Endometrial microvascular endothelial cells (primary cell): Measurements from ENCODE around the gene FTSJ1. TPM values are rescaled to one million over a fixed set of nuclear protein-coding genes. Genes with fewer than 3 reads are reported as not detected.
"Not testable (repeated sequence)": the region's sequence is repeated elsewhere in the genome, so short reads cannot be mapped to it uniquely, and the experiment has no call there.

Experiments
- in situ Hi-C: cut with HindIII; loops from 2 replicates; pipeline ENCODE4 v1.10.0; 2017; ENCODE audit warnings: low sequenced_read_pairs, low pct_unique_long_range_greater_than_20kb; ENCODE audit errors: inconsistent ontology term
- total RNA-seq: library from RNA; depleted of rRNA; stranded (reverse); fragments of >200 nt; gene quantifications from one replicate; pipeline ENCODE4 v1.2.3, GENCODE V29; 2015; ENCODE audit errors: inconsistent ontology term

The FTSJ1 gene
- total RNA-seq, result 93.7 TPM

GRCh38 chrX:48475774-48476577 is at the start of gene FTSJ1:
TSS of gene FTSJ1 (plus strand) at chrX:48476199. CDS start at chrX:48478048, 1,849 bp downstream.
- in situ Hi-C loops, result no loop called here

- in situ Hi-C loops, result not testable (repeated sequence)
Measured at GRCh38 chrX:48427027-48427716, 48.8 kb upstream of the FTSJ1 start.

- in situ Hi-C loops, result not testable (repeated sequence)
Measured at GRCh38 chrX:48429606-48430005, 46.4 kb upstream of the FTSJ1 start.

GRCh38 chrX:48430166-48430565 is 45.8 kb upstream of the FTSJ1 start:
- in situ Hi-C loops, result not testable (repeated sequence)

GRCh38 chrX:48433713-48434112 is 42.3 kb upstream of the FTSJ1 start:
- in situ Hi-C loops, result not testable (repeated sequence)

- in situ Hi-C loops, result not testable (repeated sequence)
Measured at GRCh38 chrX:48447201-48447600, 28.8 kb upstream of the FTSJ1 start.

- in situ Hi-C loops, result no loop called here
Measured at GRCh38 chrX:48450076-48450475, 25.9 kb upstream of the FTSJ1 start.

GRCh38 chrX:48451708-48452107 is 24.3 kb upstream of the FTSJ1 start:
- in situ Hi-C loops, result no loop called here

GRCh38 chrX:48456628-48457331 is 19.2 kb upstream of the FTSJ1 start:
- in situ Hi-C loops, result no loop called here

GRCh38 chrX:48458711-48459110 is 17.3 kb upstream of the FTSJ1 start:
- in situ Hi-C loops, result no loop called here

- in situ Hi-C loops, result no loop called here
Measured at GRCh38 chrX:48459483-48459882, 16.5 kb upstream of the FTSJ1 start.

GRCh38 chrX:48460031-48460430 is 16.0 kb upstream of the FTSJ1 start:
- in situ Hi-C loops, result no loop called here

GRCh38 chrX:48460606-48461005 is 15.4 kb upstream of the FTSJ1 start:
- in situ Hi-C loops, result no loop called here

GRCh38 chrX:48461830-48462229 is 14.2 kb upstream of the FTSJ1 start:
- in situ Hi-C loops, result no loop called here

- in situ Hi-C loops, result no loop called here
Measured at GRCh38 chrX:48465336-48465933, 10.6 kb upstream of the FTSJ1 start.

- in situ Hi-C loops, result no loop called here
Measured at GRCh38 chrX:48466696-48467095, 9.3 kb upstream of the FTSJ1 start.

GRCh38 chrX:48467281-48467761 is 8.7 kb upstream of the FTSJ1 start:
- in situ Hi-C loops, result no loop called here

GRCh38 chrX:48468247-48468671 is 7.7 kb upstream of the FTSJ1 start:
- in situ Hi-C loops, result no loop called here
